OCI-LY7 (cell line): ENCODE measurements around the gene VMO1.

Experiments used
- CTCF ChIP-seq: fragments of 200-600 bp; sonication (generic); conservative IDR thresholded peaks from 2 replicates; pipeline ENCODE4 v1.5.1; 2014; ENCODE audit warnings: mild to moderate bottlenecking, antibody characterized with exemption, low read length, moderate library complexity, mixed read lengths
- EZH2phosphoT487 ChIP-seq: fragments of 200-600 bp; sonication (generic); IDR thresholded peaks from 2 replicates; pipeline ENCODE4 v1.6.1; 2018; ENCODE audit warnings: low read depth, borderline replicate concordance, mild to moderate bottlenecking, mixed run types, antibody characterized with exemption, low read length, moderate library complexity, mixed read lengths

GRCh38 chr17:4780325-4780955 is 5.7 kb downstream of the VMO1 start:
- no peak for TF ChIP-seq CTCF
- no peak for TF ChIP-seq EZH2phosphoT487
